HG03342 (cell line): ENCODE measurements around the gene UBXN2A.
A peak's percentile ranks its signal among the peaks of the same experiment; 100 is the strongest.
"Not testable (repeated sequence)": the region's sequence is repeated elsewhere in the genome, so short reads cannot be mapped to it uniquely, and the experiment has no call there.

Source experiments
- ATAC-seq: cut with Tn5 transposase; IDR thresholded peaks from one replicate; pipeline ENCODE4 v1.9.1; 2021; ENCODE audit warnings: mild to moderate bottlenecking, moderate library complexity; ENCODE audit not compliant: unreplicated experiment

The UBXN2A gene

GRCh38 chr2:24043133-24043532, 102.9 kb downstream of the UBXN2A start:
- ATAC-seq: not testable (repeated sequence)

GRCh38 chr2:24045511-24046508, 105.5 kb downstream of the UBXN2A start:
- ATAC-seq: no peak

- ATAC-seq: no peak
Measured at GRCh38 chr2:24046599-24046929, 106.3 kb downstream of the UBXN2A start.

- peak; percentile 100 for ATAC-seq
Measured at GRCh38 chr2:24046930-24047702, 106.9 kb downstream of the UBXN2A start, which contains the start of gene WDCP. Gene WDCP, minus strand, starts transcription at chr2:24047391. Its CDS starts 7,897 bp downstream, at chr2:24039494.

- ATAC-seq: no peak
Measured at GRCh38 chr2:24047703-24048033, 107.4 kb downstream of the UBXN2A start.

- no peak for ATAC-seq
Measured at GRCh38 chr2:24048769-24049484, 108.7 kb downstream of the UBXN2A start.

GRCh38 chr2:24049485-24050021, 109.3 kb downstream of the UBXN2A start, which contains the start of gene FKBP1B:
Gene FKBP1B, plus strand, starts transcription at chr2:24049741. Its CDS starts 109 bp downstream, at chr2:24049850.
- no peak for ATAC-seq

- ATAC-seq: no peak
Measured at GRCh38 chr2:24050041-24050979, 110.0 kb downstream of the UBXN2A start.

- no peak for ATAC-seq
Measured at GRCh38 chr2:24051833-24052232, 111.6 kb downstream of the UBXN2A start.

GRCh38 chr2:24052951-24053350, 112.7 kb downstream of the UBXN2A start:
- no peak for ATAC-seq
